Activated CD4-positive, alpha-beta T cell treated with anti-CD3 and anti-CD28 coated beads, Interleukin-10, Interleukin-2, amounts not matched to agents 100 ng/mL and 50 ng/mL, durations not matched to agents 16 hours and 8 hours (primary cell): ENCODE measurements around the gene REXO1.
A peak's percentile ranks its signal among the peaks of the same experiment; 100 is the strongest.

ENCODE experiments used
- DNase-seq: peaks from one replicate; pipeline ENCODE4 v3.0.0-alpha.2; 2020

The REXO1 gene

GRCh38 chr19:1826557-1827521 lies 21.4 kb downstream of the REXO1 start:
- no peak for DNase-seq

GRCh38 chr19:1825909-1826556 lies 22.2 kb downstream of the REXO1 start:
- peak; percentile 80 for DNase-seq

- DNase-seq: no peak
These were observed 24.0 kb downstream of the REXO1 start for GRCh38 chr19:1824252-1824622.

- DNase-seq: no peak
These were observed 24.6 kb downstream of the REXO1 start for GRCh38 chr19:1823539-1824251.

GRCh38 chr19:1823020-1823419 lies 25.3 kb downstream of the REXO1 start:
- no peak for DNase-seq

GRCh38 chr19:1822210-1822609 lies 26.1 kb downstream of the REXO1 start:
- no peak for DNase-seq

- DNase-seq: no peak
These were observed 28.7 kb downstream of the REXO1 start for GRCh38 chr19:1819341-1820255.

GRCh38 chr19:1818549-1819195 lies 29.6 kb downstream of the REXO1 start:
- DNase-seq: no peak

GRCh38 chr19:1817553-1818179 lies 30.6 kb downstream of the REXO1 start:
- no peak for DNase-seq

GRCh38 chr19:1816530-1817298 lies 31.6 kb downstream of the REXO1 start:
- DNase-seq: no peak

- DNase-seq: no peak
These were observed 32.4 kb downstream of the REXO1 start for GRCh38 chr19:1815605-1816529.

GRCh38 chr19:1814833-1815604 lies 33.3 kb downstream of the REXO1 start:
- DNase-seq: no peak

- DNase-seq: no peak
These were observed 33.9 kb downstream of the REXO1 start for GRCh38 chr19:1814391-1814790.

- no peak for DNase-seq
These were observed 34.8 kb downstream of the REXO1 start for GRCh38 chr19:1813192-1814182.

- DNase-seq: peak; percentile 96
These were observed 35.7 kb downstream of the REXO1 start for GRCh38 chr19:1812426-1813191.

- DNase-seq: no peak
These were observed 36.3 kb downstream of the REXO1 start, which contains the start of gene ATP8B3 for GRCh38 chr19:1811942-1812425. Gene ATP8B3, minus strand, starts transcription at chr19:1812276. Its CDS starts 540 bp downstream, at chr19:1811736.
